Common myeloid progenitor, CD34-positive (primary cell): ENCODE data around the gene MEOX1.

ENCODE experiments used
- CTCF ChIA-PET: fragments of 350-600 bp; sonication (Branson Sonifier 250); formaldehyde crosslinking; loops from one replicate; lab custom pipeline; 2021; ENCODE audit warnings: antibody characterized with exemption; lab: Charles Lee
- POLR2A ChIA-PET: fragments of 350-600 bp; sonication (Branson Sonifier 250); formaldehyde crosslinking; loops from one replicate; lab custom pipeline; 2021; ENCODE audit warnings: antibody characterized with exemption; lab: Charles Lee
- DNase-seq, 3 donors: peaks; one replicate each; pipeline versions ENCODE4 v3.0.0 to v3.0.0-alpha.2; 2013
- H3K27ac ChIP-seq, 2 experiments: 1 replicate in 1 of 2; 2 replicates in 1 of 2; pipeline ENCODE4 v1.7.0; 2013; ENCODE audit warnings: inconsistent platforms in 2 of 2, low read length in 2 of 2, mild to moderate bottlenecking in 2 of 2, low read depth in 1 of 2, moderate library complexity in 1 of 2; ENCODE audit not compliant: severe bottlenecking in 2 of 2, insufficient read depth in 1 of 2, poor library complexity in 1 of 2
- H3K27me3 ChIP-seq, 5 experiments: replicated peaks in 2 of 5; 1 replicate in 3 of 5; 2 replicates in 2 of 5; pipeline versions ENCODE4 v1.6.1 to v1.7.0; 2013; ENCODE audit warnings: low read length in 4 of 5, mild to moderate bottlenecking in 2 of 5, moderate library complexity in 2 of 5, inconsistent platforms in 1 of 5; ENCODE audit not compliant: insufficient read depth in 5 of 5, control insufficient read depth in 4 of 5
- H3K36me3 ChIP-seq, 4 experiments: 1 replicate in 2 of 4; 2 replicates in 2 of 4; pipeline versions ENCODE4 v1.6.1 to v1.7.0; 2013; ENCODE audit warnings: low read length in 3 of 4, control low read depth in 1 of 4, mild to moderate bottlenecking in 1 of 4; ENCODE audit not compliant: control insufficient read depth in 4 of 4, insufficient read depth in 4 of 4
- H3K4me1 ChIP-seq, 4 experiments: 1 replicate in 3 of 4; 2 replicates in 1 of 4; pipeline versions ENCODE4 v1.6.1 to v1.7.1; 2013; ENCODE audit warnings: low read length in 3 of 4, mild to moderate bottlenecking in 3 of 4, control low read depth in 1 of 4, inconsistent platforms in 1 of 4, moderate library complexity in 1 of 4; ENCODE audit not compliant: control insufficient read depth in 4 of 4, insufficient read depth in 4 of 4; ENCODE audit errors: control extremely low read depth in 1 of 4
- H3K4me3 ChIP-seq, 7 experiments: 1 replicate in 4 of 7; 2 replicates in 3 of 7; pipeline versions ENCODE4 v1.5.1 to v1.7.0; 2013; ENCODE audit warnings: mild to moderate bottlenecking in 7 of 7, low read length in 6 of 7, moderate library complexity in 6 of 7, inconsistent platforms in 2 of 7, low read depth in 2 of 7, control low read depth in 1 of 7; ENCODE audit not compliant: insufficient read depth in 4 of 7, control insufficient read depth in 1 of 7; ENCODE audit errors: extremely low read depth in 1 of 7
- H3K9me3 ChIP-seq, 5 experiments: 1 replicate in 4 of 5; 2 replicates in 1 of 5; pipeline versions ENCODE4 v1.6.1 to v1.7.1; 2013; ENCODE audit warnings: low read length in 4 of 5, mild to moderate bottlenecking in 2 of 5, inconsistent platforms in 1 of 5, low read depth in 1 of 5, moderate library complexity in 1 of 5; ENCODE audit not compliant: control insufficient read depth in 4 of 5, insufficient read depth in 2 of 5; ENCODE audit errors: control extremely low read depth in 1 of 5
- WGBS: methylation state at CpG from one replicate; pipeline ENCODE4 v1.1.5; 2013; ENCODE audit not compliant: insufficient coverage; 5-methylcytosine and 5-hydroxymethylcytosine counted together

Gene MEOX1

DNA sequence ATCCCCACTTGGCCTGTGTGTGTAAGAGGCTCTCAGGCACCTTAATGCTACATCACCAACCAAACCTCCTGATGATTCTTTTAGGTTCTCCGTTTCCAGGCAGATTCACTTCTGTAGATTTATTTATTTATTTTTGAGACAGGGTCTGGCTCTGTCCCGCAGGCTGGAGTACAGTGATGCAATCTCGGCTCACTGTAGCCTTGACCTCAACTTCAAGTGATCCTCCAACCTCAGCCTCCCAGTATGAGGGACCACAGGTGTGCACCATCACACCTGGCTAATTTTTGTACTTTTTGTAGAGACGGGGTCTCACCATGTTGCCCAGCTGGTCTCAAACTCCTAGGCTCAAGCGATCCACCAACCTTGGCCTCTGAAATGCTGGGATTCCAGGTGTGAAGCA is 12.7 kb upstream of the MEOX1 start:
- POLR2A ChIA-PET: no interaction called here
- Histone ChIP-seq H3K4me3 (no peak overlapping the region), H3K27ac (no peak overlapping the region), H3K4me1 (peaks cover 0 to 28% (median 27%) of the 10 kb centered on the region in 4 experiments), H3K27me3 (peaks cover 0 to 2% (median 0%) of the 10 kb centered on the region in 5 experiments), H3K9me3 (no peaks in the 10 kb centered on the region), H3K36me3 (no peaks in the 10 kb centered on the region)
- 95% methylated on average over 4 of the region's 5 CpGs for WGBS
- no peak for DNase-seq
- CTCF ChIA-PET: interaction anchor here (1.0 to 2.0 kb wide), 9 partner anchors 10 to 108 kb away, joined by 3 to 9 read pairs (median 4); no protein-coding TSS in a partner anchor

DNA sequence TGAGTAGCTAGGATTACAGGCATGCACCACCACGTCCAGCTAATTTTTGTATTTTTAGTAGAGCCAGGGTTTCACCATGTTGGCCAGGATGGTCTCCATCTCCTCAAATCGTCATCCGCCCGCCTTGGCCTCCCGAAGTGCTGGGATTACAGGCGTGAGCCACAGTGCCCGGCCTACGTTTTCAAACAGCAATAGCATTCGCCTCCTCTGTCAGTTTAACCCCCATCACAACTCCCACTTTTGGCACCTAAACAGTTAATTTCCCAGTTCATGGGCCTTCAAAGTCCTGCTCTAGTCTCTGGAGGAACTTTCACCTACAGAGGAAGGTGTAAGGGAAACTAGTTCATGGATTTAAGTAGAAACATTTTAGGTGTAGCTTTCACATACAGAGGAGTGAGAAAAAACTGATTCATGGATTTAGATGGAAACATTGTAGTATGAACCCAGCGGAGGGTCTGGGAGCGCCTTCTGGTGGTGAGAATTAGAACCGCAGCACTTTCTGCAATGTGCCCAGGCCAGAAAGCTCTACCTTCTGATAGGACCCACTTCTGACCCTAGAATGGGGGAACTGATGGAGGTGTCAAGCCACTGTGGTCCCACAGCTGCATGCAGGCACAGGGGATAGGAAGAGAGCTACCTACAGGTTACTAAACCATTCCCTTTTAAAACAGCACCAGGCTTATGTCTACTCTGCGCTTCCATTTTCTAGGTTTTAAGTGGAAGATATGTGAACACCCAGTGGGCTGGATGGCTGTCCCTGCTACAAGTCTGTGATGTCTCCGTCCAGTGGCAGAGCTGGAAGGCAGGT is 12.0 kb upstream of the MEOX1 start:
- ChIA-PET CTCF (interaction anchor here (1.0 to 2.2 kb wide), 17 partner anchors 10 to 154 kb away, joined by 3 to 9 read pairs (median 3); no protein-coding TSS in a partner anchor), POLR2A (no interaction called here)
- Histone ChIP-seq H3K36me3 (no peaks in the 10 kb centered on the region), H3K4me1 (peaks cover 0 to 28% (median 27%) of the 10 kb centered on the region in 4 experiments), H3K27ac (no peak overlapping the region), H3K4me3 (no peak overlapping the region), H3K27me3 (peaks cover 0 to 2% (median 0%) of the 10 kb centered on the region in 5 experiments), H3K9me3 (no peaks in the 10 kb centered on the region)
- DNase-seq: peak; percentile 59 to 81 (median 69)
- 66% methylated on average over 12 of the region's 14 CpGs for WGBS

DNA sequence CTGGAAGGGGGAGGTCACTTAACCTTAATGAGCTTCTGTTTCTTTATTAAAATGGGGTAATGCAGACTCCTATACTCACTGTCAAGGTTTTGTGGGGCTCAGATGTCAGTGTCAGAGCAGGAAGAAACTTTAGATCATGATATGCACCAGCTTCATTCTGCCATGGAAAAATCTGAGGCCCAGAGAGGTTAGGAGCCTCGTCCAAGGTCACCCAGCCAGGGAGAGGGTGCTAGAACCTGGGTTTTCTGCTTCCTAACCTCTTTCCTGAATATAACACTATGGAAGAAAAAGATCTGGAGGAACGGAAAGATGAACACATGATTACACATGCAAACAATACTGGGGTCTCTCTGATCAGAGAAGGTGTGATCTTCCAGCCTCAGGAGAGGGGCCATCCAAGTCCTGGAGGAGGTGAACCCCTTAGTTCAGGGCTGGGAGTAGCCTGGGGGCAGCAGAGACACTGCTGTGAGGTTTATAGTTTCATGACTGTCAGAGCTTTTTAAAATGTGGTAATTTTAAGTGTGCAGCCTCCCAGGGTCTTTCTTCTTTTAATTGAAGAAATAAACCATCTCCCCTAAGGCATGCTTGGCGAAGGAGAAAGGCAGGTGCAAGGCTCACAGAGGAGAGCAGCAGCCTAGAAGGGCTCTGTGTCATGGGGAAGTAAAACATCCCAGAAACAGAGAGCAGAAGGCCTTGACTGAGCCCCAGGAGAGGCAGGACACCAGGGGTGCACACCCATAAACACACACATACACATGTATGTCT is 10.2 kb upstream of the MEOX1 start:
- WGBS: 100% methylated on average over 2 of the region's 3 CpGs
- POLR2A ChIA-PET: no interaction called here

DNA sequence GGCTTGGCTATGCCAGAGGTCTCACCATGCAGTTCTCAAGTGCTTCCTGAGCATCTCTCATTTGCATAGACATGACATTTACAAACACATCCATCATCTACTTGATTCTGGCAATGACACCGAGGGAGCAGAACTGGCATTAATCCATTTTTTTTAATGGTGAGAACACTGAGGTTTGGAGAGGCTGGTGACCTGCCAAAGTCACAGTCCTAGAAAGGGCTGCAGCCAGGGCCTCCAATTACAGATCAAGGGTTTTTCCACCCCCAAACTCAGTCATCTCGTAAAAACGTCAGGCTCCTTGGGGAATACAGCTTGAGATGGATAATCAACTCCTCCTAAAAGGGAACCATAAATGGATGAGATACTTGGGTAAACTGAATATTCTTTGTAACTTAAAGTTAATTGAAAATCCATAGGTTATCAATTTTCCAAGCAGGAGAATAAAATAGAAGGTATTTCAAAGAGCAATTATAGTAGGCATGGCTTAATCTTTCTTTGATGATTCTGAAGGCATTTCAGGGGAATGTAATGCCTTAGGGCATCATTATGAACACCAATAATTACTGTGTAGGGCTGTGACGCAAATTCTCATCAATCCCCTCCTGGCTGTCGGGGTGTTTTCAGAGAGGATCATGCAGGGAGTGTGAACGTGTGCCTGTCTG is 9.4 kb upstream of the MEOX1 start:
- ChIA-PET CTCF (interaction anchor here (0.7 to 2.7 kb wide), 3 partner anchors 8 to 12 kb away, joined by 3 to 9 read pairs (median 4); no protein-coding TSS in a partner anchor), POLR2A (no interaction called here)
- 100% methylated on average over 3 of the region's 6 CpGs for WGBS
- DNase-seq: no peak
- Histone ChIP-seq H3K4me3 (no peak overlapping the region), H3K36me3 (no peaks in the 10 kb centered on the region), H3K27ac (no peak overlapping the region), H3K27me3 (peaks cover 0 to 2% (median 0%) of the 10 kb centered on the region in 5 experiments), H3K4me1 (peaks cover 0 to 12% (median 11%) of the 10 kb centered on the region in 4 experiments), H3K9me3 (no peaks in the 10 kb centered on the region)

More for the DNA sequence above, 10.2 kb upstream of the MEOX1 start:
- H3K4me1 ChIP-seq: peaks cover 0 to 19% (median 17%) of the 10 kb centered on the region in 4 experiments
- CTCF ChIA-PET: interaction anchor here (0.7 to 2.7 kb wide), 4 partner anchors 8 to 31 kb away, joined by 3 to 9 read pairs (median 5); no protein-coding TSS in a partner anchor
- H3K9me3 ChIP-seq: no peaks in the 10 kb centered on the region
- no peaks in the 10 kb centered on the region for H3K36me3 ChIP-seq
- no peak overlapping the region for H3K4me3 ChIP-seq
- no peak for DNase-seq
- H3K27ac ChIP-seq: no peak overlapping the region
- peaks cover 0 to 2% (median 0%) of the 10 kb centered on the region in 5 experiments for H3K27me3 ChIP-seq

DNA sequence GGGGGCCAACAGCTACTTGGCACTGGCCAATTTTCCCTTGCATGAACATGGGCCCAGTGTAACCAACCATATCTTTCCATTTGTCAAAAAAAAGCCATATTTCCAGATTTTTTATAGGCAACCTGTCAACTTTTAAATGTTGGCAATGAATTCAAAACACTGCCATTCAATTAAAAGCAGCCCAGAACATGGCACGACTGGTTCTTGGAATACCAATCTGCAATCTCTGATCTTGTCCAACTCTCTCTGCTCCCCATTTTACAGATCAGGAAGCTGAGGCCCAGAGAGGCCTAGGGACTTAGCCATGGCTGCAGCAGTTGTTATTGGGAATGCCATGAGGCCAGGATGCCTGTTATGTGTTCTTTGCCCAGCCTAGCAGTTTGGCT is 8.9 kb upstream of the MEOX1 start:
- no peak overlapping the region for H3K27ac ChIP-seq
- H3K36me3 ChIP-seq: no peaks in the 10 kb centered on the region
- POLR2A ChIA-PET: no interaction called here
- no peak for DNase-seq
- peaks cover 0 to 2% (median 0%) of the 10 kb centered on the region in 5 experiments for H3K27me3 ChIP-seq
- 100% methylated on average over 1 of the region's 1 CpG for WGBS
- peaks cover 0 to 9% (median 7%) of the 10 kb centered on the region in 4 experiments for H3K4me1 ChIP-seq
- H3K9me3 ChIP-seq: no peaks in the 10 kb centered on the region
- no peak overlapping the region for H3K4me3 ChIP-seq
- CTCF ChIA-PET: interaction anchor here (0.8 to 2.7 kb wide), 4 partner anchors 10 to 28 kb away, joined by 3 to 9 read pairs (median 4); no protein-coding TSS in a partner anchor

DNA sequence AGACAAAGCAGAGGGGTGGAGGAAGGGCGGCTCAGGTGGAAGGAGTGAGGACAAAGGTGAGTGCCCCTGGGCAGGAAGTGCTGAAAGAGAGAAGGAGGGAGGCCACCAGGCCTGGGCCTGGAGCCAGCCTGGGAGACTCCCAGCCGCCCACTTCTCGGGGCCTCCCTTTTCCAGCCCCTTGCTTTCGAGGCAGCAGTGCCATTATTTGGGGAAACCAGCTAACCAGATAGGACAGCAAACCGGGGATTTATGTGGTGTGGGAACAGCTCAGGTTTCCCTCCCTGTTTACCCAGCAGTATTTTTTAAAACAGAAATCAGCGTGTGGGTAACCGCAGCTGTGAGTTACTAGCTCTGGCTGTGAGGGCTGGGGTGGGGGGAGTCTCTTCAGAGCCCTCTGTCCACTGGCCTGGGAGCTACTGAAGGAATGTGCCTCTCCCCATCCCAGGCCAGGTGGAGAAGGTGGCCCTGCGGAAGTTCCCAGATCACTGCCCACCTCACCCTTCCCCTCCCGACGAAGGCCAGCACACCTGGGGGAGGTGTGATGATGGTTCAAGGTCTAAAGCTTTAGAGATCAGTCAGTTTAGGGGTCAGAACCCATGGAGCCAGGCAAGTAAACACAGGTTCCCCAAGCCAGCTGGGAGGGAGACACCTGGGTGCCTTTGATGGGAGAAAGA is 8.4 kb upstream of the MEOX1 start:
- WGBS: 54% methylated on average over 2 of the region's 10 CpGs
- Histone ChIP-seq H3K9me3 (no peaks in the 10 kb centered on the region), H3K27ac (no peak overlapping the region), H3K36me3 (no peaks in the 10 kb centered on the region), H3K27me3 (peaks cover 0 to 2% (median 0%) of the 10 kb centered on the region in 5 experiments), H3K4me3 (peak overlapping the region in 1 of 7 experiments; percentile 25), H3K4me1 (peaks cover 0 to 9% (median 7%) of the 10 kb centered on the region in 4 experiments)
- peak in 2 of 3 donors; percentile 62 to 66 for DNase-seq
- POLR2A ChIA-PET: no interaction called here
- CTCF ChIA-PET: interaction anchor here (0.8 to 2.7 kb wide), 3 partner anchors 11 to 28 kb away, joined by 3 to 9 read pairs (median 3); no protein-coding TSS in a partner anchor
